A673 (cell line): ENCODE data around the gene LBR. TPM values are rescaled to one million over a fixed set of nuclear protein-coding genes. Genes with fewer than 3 reads are reported as not detected.

ENCODE experiments used
- BruUV-seq: library from RNA; stranded (reverse); fragments of 400-500 nt; replicated peaks from 2 replicates; lab custom pipeline; 2021; lab: Mats Ljungman, UMichigan
- CTCF ChIA-PET: fragments of 300-600 bp; sonication (Branson Sonifier 250); formaldehyde crosslinking; loops from one replicate; lab custom pipeline; 2022; ENCODE audit warnings: antibody characterized with exemption; lab: Charles Lee
- POLR2A ChIA-PET: fragments of 300-600 bp; sonication (Branson Sonifier 250); formaldehyde crosslinking; loops from one replicate; lab custom pipeline; 2022; ENCODE audit warnings: antibody characterized with exemption; ENCODE audit not compliant: low non-redundant PET; lab: Charles Lee
- DNase-seq: peaks from one replicate; pipeline ENCODE4 v3.0.0-alpha.2; 2015; ENCODE audit warnings: low spot score
- H3K27ac ChIP-seq: fragments of 200-600 bp; sonication (generic); 2 replicates; pipeline ENCODE4 v1.5.1; 2016; ENCODE audit warnings: mixed run types, low read depth, mild to moderate bottlenecking, mixed read lengths, antibody characterized with exemption, low read length; ENCODE audit not compliant: poor library complexity, severe bottlenecking
- H3K27me3 ChIP-seq: fragments of 200-600 bp; sonication (generic); replicated peaks from 2 replicates; pipeline ENCODE4 v1.6.1; 2017; ENCODE audit warnings: mixed run types, low read depth, mild to moderate bottlenecking, mixed read lengths, antibody characterized with exemption, low read length; ENCODE audit not compliant: insufficient read depth, poor library complexity
- H3K36me3 ChIP-seq: fragments of 200-600 bp; sonication (generic); 2 replicates; pipeline ENCODE4 v1.6.1; 2016; ENCODE audit warnings: mixed run types, mild to moderate bottlenecking, mixed read lengths, antibody characterized with exemption, low read length; ENCODE audit not compliant: insufficient read depth, poor library complexity, severe bottlenecking
- H3K4me1 ChIP-seq: fragments of 200-600 bp; sonication (generic); 2 replicates; pipeline ENCODE4 v1.6.1; 2017; ENCODE audit warnings: mixed run types, mild to moderate bottlenecking, mixed read lengths, antibody characterized with exemption, low read length; ENCODE audit not compliant: insufficient read depth, poor library complexity, severe bottlenecking
- H3K4me3 ChIP-seq: fragments of 200-600 bp; sonication (generic); 2 replicates; pipeline ENCODE4 v1.5.1; 2016; ENCODE audit warnings: low read depth, mixed run types, mild to moderate bottlenecking, mixed read lengths, low read length; ENCODE audit not compliant: poor library complexity, severe bottlenecking
- H3K9me3 ChIP-seq: fragments of 200-600 bp; sonication (generic); 2 replicates; pipeline ENCODE4 v1.6.1; 2016; ENCODE audit warnings: mixed run types, low read depth, mild to moderate bottlenecking, mixed read lengths, antibody characterized with exemption, low read length; ENCODE audit not compliant: poor library complexity, severe bottlenecking
- EZH2 ChIP-seq: fragments of 200-600 bp; sonication (generic); IDR thresholded peaks from 2 replicates; pipeline ENCODE4 v1.6.1; 2017; ENCODE audit warnings: borderline replicate concordance, low read depth, mild to moderate bottlenecking, mixed read lengths, antibody characterized with exemption, low read length; ENCODE audit not compliant: poor library complexity, severe bottlenecking
- intact Hi-C: fragments of 100-400 bp; cut with micrococcal nuclease; formaldehyde crosslinking; loops from one replicate; pipeline ENCODE4 v1.10.0; 2022; ENCODE audit not compliant: unreplicated experiment
- total RNA-seq: library from RNA; stranded (reverse); gene quantifications from 2 replicates; pipeline ENCODE4 v1.2.3, GENCODE V29; 2021
- TF ChIP-seq, protein P1 (sequence below): fragments of 300-800, 200-600 bp; sonication (generic); conservative IDR thresholded peaks from 2 replicates; pipeline ENCODE4 v1.5.1; 2017; ENCODE audit warnings: low read depth, mild to moderate bottlenecking, antibody characterized with exemption, low read length, moderate library complexity, mixed read lengths

The LBR gene
- total RNA-seq, 1 experiment from 2014 or later: 147 TPM

DNA sequence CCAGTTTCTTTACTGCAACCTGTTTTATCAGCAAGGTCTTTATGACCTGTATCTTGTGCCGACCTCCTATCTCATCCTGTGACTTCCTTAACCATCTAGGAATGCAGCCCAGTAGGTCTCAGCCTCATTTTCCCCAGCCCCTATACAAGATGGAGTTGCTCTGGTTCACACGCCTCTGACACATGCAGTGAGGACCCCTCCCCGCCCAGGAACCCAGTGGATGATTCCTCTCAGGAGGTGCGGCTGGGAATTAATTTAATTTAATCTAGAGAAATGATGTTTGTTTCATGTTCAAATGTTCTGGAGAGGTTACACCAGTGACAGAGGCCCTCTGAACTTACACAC, 39.0 kb upstream of the LBR start:
- no peaks in the 10 kb centered on the region for H3K9me3 ChIP-seq
- H3K4me1 ChIP-seq: peaks cover 37% of the 10 kb centered on the region
- intact Hi-C loops: no loop called here
- CTCF ChIA-PET: no interaction called here
- no TSS peak for BruUV-seq
- no peaks in the 10 kb centered on the region for H3K36me3 ChIP-seq
- POLR2A ChIA-PET: no interaction called here
- H3K27ac ChIP-seq: no peak overlapping the region
- no peak overlapping the region for H3K4me3 ChIP-seq
- DNase-seq: no peak
- H3K27me3 ChIP-seq: no peaks in the 10 kb centered on the region
- TF ChIP-seq, protein P1, sequence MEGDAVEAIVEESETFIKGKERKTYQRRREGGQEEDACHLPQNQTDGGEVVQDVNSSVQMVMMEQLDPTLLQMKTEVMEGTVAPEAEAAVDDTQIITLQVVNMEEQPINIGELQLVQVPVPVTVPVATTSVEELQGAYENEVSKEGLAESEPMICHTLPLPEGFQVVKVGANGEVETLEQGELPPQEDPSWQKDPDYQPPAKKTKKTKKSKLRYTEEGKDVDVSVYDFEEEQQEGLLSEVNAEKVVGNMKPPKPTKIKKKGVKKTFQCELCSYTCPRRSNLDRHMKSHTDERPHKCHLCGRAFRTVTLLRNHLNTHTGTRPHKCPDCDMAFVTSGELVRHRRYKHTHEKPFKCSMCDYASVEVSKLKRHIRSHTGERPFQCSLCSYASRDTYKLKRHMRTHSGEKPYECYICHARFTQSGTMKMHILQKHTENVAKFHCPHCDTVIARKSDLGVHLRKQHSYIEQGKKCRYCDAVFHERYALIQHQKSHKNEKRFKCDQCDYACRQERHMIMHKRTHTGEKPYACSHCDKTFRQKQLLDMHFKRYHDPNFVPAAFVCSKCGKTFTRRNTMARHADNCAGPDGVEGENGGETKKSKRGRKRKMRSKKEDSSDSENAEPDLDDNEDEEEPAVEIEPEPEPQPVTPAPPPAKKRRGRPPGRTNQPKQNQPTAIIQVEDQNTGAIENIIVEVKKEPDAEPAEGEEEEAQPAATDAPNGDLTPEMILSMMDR: no peak
- no peak for TF ChIP-seq EZH2

- BruUV-seq: no TSS peak
- peaks cover 38% of the 10 kb centered on the region for H3K4me1 ChIP-seq
- ChIA-PET CTCF (interaction anchor here (0.8 kb wide), 1 partner anchor 9 kb away, joined by 3 read pairs; no protein-coding TSS in a partner anchor), POLR2A (no interaction called here)
- H3K27ac ChIP-seq: peak overlapping the region; percentile 40
- H3K27me3 ChIP-seq: no peaks in the 10 kb centered on the region
- no peak overlapping the region for H3K4me3 ChIP-seq
- H3K9me3 ChIP-seq: no peaks in the 10 kb centered on the region
- intact Hi-C loops: no loop called here
- TF ChIP-seq EZH2: no peak
- no peak for DNase-seq
- H3K36me3 ChIP-seq: no peaks in the 10 kb centered on the region
Observed at GRCh38 chr1:225465793-225466517, 38.1 kb upstream of the LBR start.

GRCh38 chr1:225464851-225465792, 37.3 kb upstream of the LBR start:
- intact Hi-C loops: no loop called here
- CTCF ChIA-PET: interaction anchor here (0.8 kb wide), 1 partner anchor 10 kb away, joined by 3 read pairs; no protein-coding TSS in a partner anchor

More at GRCh38 chr1:225464851-225465792, 37.3 kb upstream of the LBR start:
- Histone ChIP-seq H3K27me3 (no peaks in the 10 kb centered on the region), H3K36me3 (no peaks in the 10 kb centered on the region), H3K4me1 (peaks cover 42% of the 10 kb centered on the region), H3K4me3 (no peak overlapping the region), H3K27ac (peak overlapping the region; percentile 40), H3K9me3 (no peaks in the 10 kb centered on the region)
- BruUV-seq: no TSS peak
- DNase-seq: peak; percentile 69
- POLR2A ChIA-PET: no interaction called here
- no peak for TF ChIP-seq EZH2
- TF ChIP-seq, protein P1: no peak
